Endodermal cell (in vitro differentiated cells): Measurements from ENCODE around the gene WDR91. TPM values are rescaled to one million over a fixed set of nuclear protein-coding genes. Genes with fewer than 3 reads are reported as not detected.

Source experiments
- DNase-seq: peaks from one replicate; pipeline ENCODE4 v3.0.0-alpha.2; 2017
- H3K27ac ChIP-seq: 2 replicates; pipeline ENCODE4 v1.5.1; 2013; ENCODE audit warnings: mild to moderate bottlenecking, low read depth, low read length, moderate library complexity
- H3K27me3 ChIP-seq: 2 replicates; pipeline ENCODE4 v1.6.1; 2013; ENCODE audit warnings: mild to moderate bottlenecking, low read length, moderate library complexity; ENCODE audit not compliant: insufficient read depth, control insufficient read depth, poor library complexity, severe bottlenecking
- H3K36me3 ChIP-seq: 2 replicates; pipeline ENCODE4 v1.7.0; 2013; ENCODE audit warnings: mild to moderate bottlenecking, low read length, moderate library complexity; ENCODE audit not compliant: control insufficient read depth, insufficient read depth
- H3K4me1 ChIP-seq: one replicate; pipeline ENCODE4 v1.7.0; 2013; ENCODE audit warnings: low read length; ENCODE audit not compliant: control insufficient read depth, insufficient read depth
- H3K4me3 ChIP-seq: 2 replicates; pipeline ENCODE4 v1.5.1; 2013; ENCODE audit warnings: mild to moderate bottlenecking, low read length, moderate library complexity
- H3K9ac ChIP-seq: 2 replicates; pipeline ENCODE4 v1.6.1; 2013; ENCODE audit warnings: mild to moderate bottlenecking, low read length, moderate library complexity; ENCODE audit not compliant: poor library complexity, severe bottlenecking; ENCODE audit errors: extremely low read depth
- H3K9me3 ChIP-seq: 2 replicates; pipeline ENCODE4 v1.6.1; 2013; ENCODE audit warnings: mild to moderate bottlenecking, low read length, moderate library complexity; ENCODE audit not compliant: control insufficient read depth
- H3K27ac Mint-ChIP-seq: 2 replicates; pipeline ENCODE4 v1.8.0; 2020; ENCODE audit warnings: mixed read lengths
- H3K27me3 Mint-ChIP-seq: 2 replicates; pipeline ENCODE4 v1.8.0; 2021; ENCODE audit warnings: mild to moderate bottlenecking, mixed read lengths; ENCODE audit not compliant: insufficient read depth
- H3K36me3 Mint-ChIP-seq: 2 replicates; pipeline ENCODE4 v1.8.0; 2020; ENCODE audit warnings: low read depth, mixed read lengths
- H3K4me1 Mint-ChIP-seq: 2 replicates; pipeline ENCODE4 v1.8.0; 2020; ENCODE audit warnings: mixed read lengths
- H3K4me3 Mint-ChIP-seq: 2 replicates; pipeline ENCODE4 v1.8.0; 2020; ENCODE audit warnings: mild to moderate bottlenecking, moderate library complexity, mixed read lengths
- H3K9me3 Mint-ChIP-seq: 2 replicates; pipeline ENCODE4 v1.8.0; 2020; ENCODE audit warnings: mild to moderate bottlenecking, mixed read lengths
- CTCF ChIP-seq: fragments of 200-600 bp; sonication (generic); conservative IDR thresholded peaks from 2 replicates; pipeline ENCODE4 v1.5.0; 2021; ENCODE audit warnings: antibody characterized with exemption, mild to moderate bottlenecking
- WGBS, 2 experiments: methylation state at CpG; one replicate each; pipeline versions ENCODE4 v1.1.5 to v1.1.7; 2013; ENCODE audit warnings: missing lambda C conversion rate in 2 of 2, mixed read lengths in 1 of 2; ENCODE audit not compliant: insufficient coverage in 1 of 2, insufficient read length in 1 of 2; 5-methylcytosine and 5-hydroxymethylcytosine counted together
- total RNA-seq, 2 donors: library from RNA; stranded (reverse); fragmentation: NEBNext Ultra II Directional in 1 of 2; extraction: Animal tissue kit (Norgen Biotek cat#: 25700) in 1 of 2; gene quantifications; 2 replicates in 1 of 2; 3 replicates in 1 of 2; pipeline ENCODE4 v1.2.1, GENCODE V29; 2021

WDR91 gene
- total RNA-seq, 2 donors from 2014 or later, result 8.2 to 9.6 TPM

- H3K36me3 Mint-ChIP-seq, result no peaks in the 10 kb centered on the region
- Histone ChIP-seq H3K9me3 (no peaks in the 10 kb centered on the region), H3K27me3 (no peaks in the 10 kb centered on the region), H3K27ac (no peak overlapping the region), H3K4me1 (no peaks in the 10 kb centered on the region), H3K9ac (no peak overlapping the region), H3K4me3 (no peak overlapping the region), H3K36me3 (no peaks in the 10 kb centered on the region)
- H3K4me1 Mint-ChIP-seq, result peaks cover 6% of the 10 kb centered on the region
- DNase-seq, result no peak
- H3K9me3 Mint-ChIP-seq, result peaks cover 3% of the 10 kb centered on the region
- H3K4me3 Mint-ChIP-seq, result no peak overlapping the region
- no peaks in the 10 kb centered on the region for H3K27me3 Mint-ChIP-seq
- no peak for TF ChIP-seq CTCF
- no peak overlapping the region for H3K27ac Mint-ChIP-seq
- WGBS, 2 experiments, result 84 to 89% methylated on average over 4 to 5 of the region's 5 CpGs
Measured at GRCh38 chr7:135242096-135242684, 30.9 kb upstream of the WDR91 start.

GRCh38 chr7:135240441-135240840 lies 29.1 kb upstream of the WDR91 start:
- Mint-ChIP-seq H3K4me1 (peaks cover 6% of the 10 kb centered on the region), H3K9me3 (no peaks in the 10 kb centered on the region), H3K4me3 (no peak overlapping the region), H3K27me3 (no peaks in the 10 kb centered on the region), H3K36me3 (no peaks in the 10 kb centered on the region), H3K27ac (no peak overlapping the region)
- Histone ChIP-seq H3K4me3 (no peak overlapping the region), H3K9ac (no peak overlapping the region), H3K27ac (no peak overlapping the region), H3K4me1 (no peaks in the 10 kb centered on the region), H3K9me3 (no peaks in the 10 kb centered on the region), H3K27me3 (no peaks in the 10 kb centered on the region), H3K36me3 (no peaks in the 10 kb centered on the region)
- no peak for DNase-seq
- no peak for TF ChIP-seq CTCF
- 75 to 85% methylated on average over 2 to 9 of the region's 9 CpGs for WGBS, 2 experiments

GRCh38 chr7:135239263-135239662 lies 27.9 kb upstream of the WDR91 start:
- 87 to 90% methylated on average over 3 to 7 of the region's 7 CpGs for WGBS, 2 experiments
- no peaks in the 10 kb centered on the region for H3K9me3 ChIP-seq
- DNase-seq, result peak; percentile 36
- peaks cover 6% of the 10 kb centered on the region for H3K4me1 Mint-ChIP-seq
- H3K4me1 ChIP-seq, result no peaks in the 10 kb centered on the region
- H3K36me3 ChIP-seq, result no peaks in the 10 kb centered on the region
- no peak overlapping the region for H3K4me3 Mint-ChIP-seq
- TF ChIP-seq CTCF, result no peak
- no peak overlapping the region for H3K4me3 ChIP-seq
- H3K9me3 Mint-ChIP-seq, result no peaks in the 10 kb centered on the region
- H3K27me3 Mint-ChIP-seq, result no peaks in the 10 kb centered on the region
- H3K9ac ChIP-seq, result no peak overlapping the region
- no peak overlapping the region for H3K27ac Mint-ChIP-seq
- H3K36me3 Mint-ChIP-seq, result no peaks in the 10 kb centered on the region
- no peaks in the 10 kb centered on the region for H3K27me3 ChIP-seq
- no peak overlapping the region for H3K27ac ChIP-seq
